GM18508 (cell line): Measurements from ENCODE around the gene REP15.
A peak's percentile ranks its signal among the peaks of the same experiment; 100 is the strongest.
"Not testable (repeated sequence)": the region's sequence is repeated elsewhere in the genome, so short reads cannot be mapped to it uniquely, and the experiment has no call there.

Source experiments
- ATAC-seq: cut with Tn5 transposase; IDR thresholded peaks from one replicate; pipeline ENCODE4 v1.9.1; 2021; ENCODE audit warnings: moderate number of reproducible peaks; ENCODE audit not compliant: insufficient read depth, unreplicated experiment

The REP15 gene

GRCh38 chr12:27695556-27696292, 523 bp upstream of the REP15 start:
- ATAC-seq: no peak

GRCh38 chr12:27696864-27697564, 767 bp downstream of the REP15 start:
- ATAC-seq: no peak

- ATAC-seq: peak; percentile 86
Observed at GRCh38 chr12:27703720-27704452, 7.6 kb downstream of the REP15 start.

- no peak for ATAC-seq
Observed at GRCh38 chr12:27705263-27705662, 9.0 kb downstream of the REP15 start.

- ATAC-seq: no peak
Observed at GRCh38 chr12:27707216-27707615, 11.0 kb downstream of the REP15 start.

GRCh38 chr12:27709212-27709931, 13.1 kb downstream of the REP15 start:
- ATAC-seq: no peak

- ATAC-seq: peak; percentile 32
Observed at GRCh38 chr12:27709932-27710591, 13.8 kb downstream of the REP15 start.

- ATAC-seq: peak; percentile 86
Observed at GRCh38 chr12:27710592-27711316, 14.5 kb downstream of the REP15 start, which contains the start of gene MRPS35. Gene MRPS35, plus strand, starts transcription at chr12:27710832. Its CDS starts 12 bp downstream, at chr12:27710844.

- no peak for ATAC-seq
Observed at GRCh38 chr12:27711317-27711682, 15.1 kb downstream of the REP15 start.

- no peak for ATAC-seq
Observed at GRCh38 chr12:27711967-27712366, 15.7 kb downstream of the REP15 start.

GRCh38 chr12:27723212-27723611, 27.0 kb downstream of the REP15 start:
- no peak for ATAC-seq

GRCh38 chr12:27730097-27730588, 33.9 kb downstream of the REP15 start:
- no peak for ATAC-seq

GRCh38 chr12:27732281-27732680, 36.0 kb downstream of the REP15 start:
- no peak for ATAC-seq

- ATAC-seq: no peak
Observed at GRCh38 chr12:27733052-27733656, 36.9 kb downstream of the REP15 start.

GRCh38 chr12:27733791-27734190, 37.5 kb downstream of the REP15 start:
- ATAC-seq: no peak

- not testable (repeated sequence) for ATAC-seq
Observed at GRCh38 chr12:27734321-27734720, 38.1 kb downstream of the REP15 start.

GRCh38 chr12:27743601-27744000, 47.4 kb downstream of the REP15 start:
- ATAC-seq: no peak

- ATAC-seq: not testable (repeated sequence)
Observed at GRCh38 chr12:27745734-27746133, 49.5 kb downstream of the REP15 start.
